ENCODE results near the gene TMEM220. TPM values are rescaled to one million over a fixed set of nuclear protein-coding genes. Genes with fewer than 3 reads are reported as not detected.
A peak's percentile ranks its signal among the peaks of the same experiment; 100 is the strongest.

TMEM220 gene
- total and polyA plus RNA-seq, 9 of the 15 experiments (the other 6 are each of a cell fraction or from before 2014, with no cell fraction given), result not detected

- peaks cover 0 to 3% of the 10 kb centered on the region in 2 experiments; a peak in 2 of 5 replicates for H3K4me1 ChIP-seq (replicated peaks in 1 of 2; ENCODE audit: control insufficient read depth in 2 of 2, insufficient read depth in 2 of 2, low read length in 2 of 2)
- ChIA-PET POLR2A (interaction anchor here (1.4 kb wide), 1 partner anchor 14 kb away, joined by 4 read pairs; no protein-coding TSS in a partner anchor), CTCF (ENCODE audit: low intra/inter-chr PET ratio) (no interaction called here)
- DNase-seq (ENCODE audit: extremely low read depth in 1 of 4, low spot score in 3 of 4) (peak; percentile 74 to 93 (median 80)), FAIRE-seq (peak; percentile 95), ATAC-seq (peak; percentile 99)
- WGBS (ENCODE audit: insufficient coverage, low coverage, missing lambda C conversion rate), result 1% methylated on average over 25 of the region's 84 CpGs
- intact Hi-C loops (cut with micrococcal nuclease), result no loop called here
- peaks cover 32% of the 10 kb centered on the region for H3K36me3 ChIP-seq (ENCODE audit: control insufficient read depth, insufficient read depth, low read length)
- H2AFZ ChIP-seq (ENCODE audit: low read depth, low read length), result peak within 1 kb of the TSS; percentile 91
- in situ Hi-C loops (cut with MboI), result no loop called here
- H3K79me2 ChIP-seq (ENCODE audit: control insufficient read depth, insufficient read depth, low read length), result peaks cover 65% of the 10 kb centered on the region
- no peaks in the 10 kb centered on the region for H3K9me1 ChIP-seq (ENCODE audit: control insufficient read depth, insufficient read depth, low read length)
- peak within 1 kb of the TSS; percentile 75 for H3K4me3 ChIP-seq
- no peaks in the 10 kb centered on the region for H3K27me3 ChIP-seq (ENCODE audit: control insufficient read depth in 2 of 2, insufficient read depth in 2 of 2, low read length in 2 of 2)
- no peaks in the 10 kb centered on the region for H4K20me1 ChIP-seq (replicated peaks; ENCODE audit: control insufficient read depth, insufficient read depth, low read length)
- H3K27ac ChIP-seq (ENCODE audit: extremely low read depth, low read depth, low read length), result peak within 1 kb of the TSS; percentile 86
- no peaks in the 10 kb centered on the region for H3K9me3 ChIP-seq (replicated peaks; ENCODE audit: control insufficient read depth, insufficient read depth, low read depth, low read length)
- H3K9ac ChIP-seq (ENCODE audit: insufficient read depth in 1 of 2, low read depth in 2 of 2, low read length in 2 of 2), result peak within 1 kb of the TSS; percentile 88 to 94
- no TSS peak for BruUV-seq (replicated peaks)
- peak within 1 kb of the TSS; percentile 81 for H3K4me2 ChIP-seq (ENCODE audit: insufficient read depth, low read length)
- TF ChIP-seq MLLT1 (IDR thresholded peaks at IDR 0.05), result no peak
- TF ChIP-seq MCM2 (IDR thresholded peaks at IDR 0.05; ENCODE audit: low read depth), result no peak
- no peak for TF ChIP-seq ZNF511 (CRISPR knock-in tag; IDR thresholded peaks at IDR 0.05)
- no peak for TF ChIP-seq THRAP3 (IDR thresholded peaks at IDR 0.05; ENCODE audit: borderline replicate concordance)
- TF ChIP-seq POU5F1 (IDR thresholded peaks at IDR 0.05; ENCODE audit: borderline replicate concordance, low read depth, low read length, partially characterized antibody), result no peak
- no peak for TF ChIP-seq SMARCC2 (IDR thresholded peaks at IDR 0.05; ENCODE audit: low read depth)
- TF ChIP-seq GABPB1 (CRISPR knock-in tag; IDR thresholded peaks at IDR 0.05), result peak; percentile 94
- TF ChIP-seq ZNF830 (CRISPR knock-in tag; IDR thresholded peaks at IDR 0.05), result no peak
- TF ChIP-seq ZNF764 (CRISPR knock-in tag; IDR thresholded peaks at IDR 0.05; ENCODE audit: low read depth), result no peak
- no peak for TF ChIP-seq ZNF551 (CRISPR knock-in tag; IDR thresholded peaks at IDR 0.05)
- TF ChIP-seq ILF3 (IDR thresholded peaks at IDR 0.05; ENCODE audit: borderline replicate concordance), result peak; percentile 34; the same call in 1 of the 2 replicates
- no peak for TF ChIP-seq LEF1 (IDR thresholded peaks at IDR 0.05)
- TF ChIP-seq ZNF586 (CRISPR knock-in tag; conservative IDR thresholded peaks at IDR 0.05), result no peak
- 0 out of 2 replicates have a peak, but pooled peaks have one; percentile 35 for TF ChIP-seq PHF21A (IDR thresholded peaks at IDR 0.05; ENCODE audit: borderline replicate concordance, low read depth)
- no peak for TF ChIP-seq MTA1 (IDR thresholded peaks at IDR 0.05; ENCODE audit: borderline replicate concordance)
- TF ChIP-seq ARNT (IDR thresholded peaks at IDR 0.05), result no peak
Measured at GRCh38 chr17:10697092-10698081, 32.4 kb downstream of the TMEM220 start, which contains the start of the genes ADPRM and SCO1. TSS of gene ADPRM (plus strand) at chr17:10697594. CDS start at chr17:10704927, 7,333 bp downstream. TSS of gene SCO1 (minus strand) at chr17:10697533. CDS start at chr17:10697507, 26 bp downstream.

Measured in K562 (cell line).